HepG2 (cell line): Measurements from ENCODE around the gene GSDMA. TPM values are rescaled to one million over a fixed set of nuclear protein-coding genes. Genes with fewer than 3 reads are reported as not detected.
A peak's percentile ranks its signal among the peaks of the same experiment; 100 is the strongest.

ENCODE experiments used
- ATF4 ChIP-seq, 2 experiments: fragments of 450-650 bp in 1 of 2; sonication (generic) in 1 of 2; formaldehyde crosslinking; IDR thresholded peaks; 2 replicates each; pipeline versions ENCODE4 v1.5.0 to v1.8.0; 2020 to 2022; ENCODE audit warnings: mild to moderate bottlenecking in 1 of 2, missing genetic modification reagents in 1 of 2
- CHD4 ChIP-seq: fragments of 200-600 bp; sonication (generic); IDR thresholded peaks from 2 replicates; pipeline ENCODE4 v1.7.0; 2017; ENCODE audit warnings: mild to moderate bottlenecking, low read length, borderline replicate concordance
- CREBL2 ChIP-seq: sonication (generic); formaldehyde crosslinking; IDR thresholded peaks from 2 replicates; pipeline ENCODE4 v1.8.1; 2023; ENCODE audit warnings: missing genetic modification reagents, mild to moderate bottlenecking, borderline replicate concordance
- EP300 ChIP-seq, 3 experiments: sonication (generic) in 1 of 3; formaldehyde crosslinking in 1 of 3; IDR thresholded peaks; 2 replicates each; pipeline versions ENCODE4 v1.5.1 to v1.6.1; 2011 to 2020; ENCODE audit warnings: low read depth in 2 of 3, low read length in 2 of 3, borderline replicate concordance in 1 of 3, improper control_type of control experiment in 1 of 3, mild to moderate bottlenecking in 1 of 3, missing genetic modification reagents in 1 of 3, moderate library complexity in 1 of 3
- ERF ChIP-seq: IDR thresholded peaks from 2 replicates; pipeline ENCODE4 v1.6.1; 2018; ENCODE audit warnings: missing biosample characterization, missing genetic modification reagents
- ETV5 ChIP-seq: IDR thresholded peaks from 2 replicates; pipeline ENCODE4 v1.6.1; 2018; ENCODE audit warnings: missing biosample characterization, missing genetic modification reagents, inconsistent platforms, borderline replicate concordance
- FOSL1 ChIP-seq: sonication (generic); formaldehyde crosslinking; IDR thresholded peaks from 2 replicates; pipeline ENCODE4 v1.9.0; 2021; ENCODE audit warnings: missing genetic modification reagents, borderline replicate concordance
- FOSL2 ChIP-seq: sonication (generic); formaldehyde crosslinking; IDR thresholded peaks from 2 replicates; pipeline ENCODE4 v1.4.0; 2020; ENCODE audit warnings: missing genetic modification reagents
- GABPA ChIP-seq, 2 experiments: IDR thresholded peaks; 2 replicates each; pipeline ENCODE4 v1.6.1; 2011 to 2016; ENCODE audit warnings: low read depth in 2 of 2, low read length in 1 of 2, missing biosample characterization in 1 of 2, missing genetic modification characterization in 1 of 2
- HNF4A ChIP-seq: sonication (generic); formaldehyde crosslinking; IDR thresholded peaks from 2 replicates; pipeline ENCODE4 v1.4.0; 2020; ENCODE audit warnings: missing genetic modification reagents
- IKZF5 ChIP-seq: IDR thresholded peaks from 2 replicates; pipeline ENCODE4 v1.6.1; 2018; ENCODE audit warnings: missing genetic modification reagents, mild to moderate bottlenecking, missing compliant biosample characterization
- KDM2A ChIP-seq: sonication (generic); formaldehyde crosslinking; IDR thresholded peaks from 2 replicates; pipeline ENCODE4 v1.4.0; 2020; ENCODE audit warnings: low read depth, missing genetic modification reagents, borderline replicate concordance
- MXD1 ChIP-seq: sonication (generic); formaldehyde crosslinking; IDR thresholded peaks from 2 replicates; pipeline ENCODE4 v1.4.0; 2020; ENCODE audit warnings: mild to moderate bottlenecking, missing genetic modification reagents
- RARA ChIP-seq: IDR thresholded peaks from 2 replicates; pipeline ENCODE4 v1.6.1; 2016; ENCODE audit warnings: missing genetic modification reagents, missing compliant biosample characterization
- SKIL ChIP-seq: sonication (generic); formaldehyde crosslinking; IDR thresholded peaks from 2 replicates; pipeline ENCODE4 v1.8.0; 2022; ENCODE audit warnings: missing genetic modification reagents, mild to moderate bottlenecking, moderate library complexity, borderline replicate concordance
- UBTF ChIP-seq: sonication (generic); formaldehyde crosslinking; IDR thresholded peaks from 2 replicates; pipeline ENCODE4 v1.4.0; 2020; ENCODE audit warnings: mild to moderate bottlenecking, missing genetic modification reagents
- ZBTB20 ChIP-seq: sonication (generic); formaldehyde crosslinking; IDR thresholded peaks from 2 replicates; pipeline ENCODE4 v1.8.1; 2023; ENCODE audit warnings: missing genetic modification reagents, low read depth, mild to moderate bottlenecking, borderline replicate concordance
- ZNF232 ChIP-seq: sonication (generic); formaldehyde crosslinking; IDR thresholded peaks from 2 replicates; pipeline ENCODE4 v1.4.0; 2020; ENCODE audit warnings: missing genetic modification reagents, borderline replicate concordance
- polyA plus RNA-seq, 8 experiments: library from polyadenylated mRNA; depleted of rRNA in 3 of 8; stranded (reverse) in 7 of 8; unstranded in 1 of 8; fragments of >200 nt; fragmentation: Illumina TruSeq in 4 of 8; extraction: Trizol in 4 of 8; gene quantifications; 2 replicates each; pipeline versions ENCODE4 v1.2.1 to v1.2.3, GENCODE V29; 2011 to 2016; ENCODE audit warnings: low read depth in 4 of 8, missing spikeins in 1 of 8, mixed read lengths in 1 of 8; ENCODE audit not compliant: insufficient read depth in 1 of 8
- total RNA-seq, 5 experiments: library from RNA; depleted of rRNA; stranded (reverse); fragments of >200 nt; fragmentation: Illumina TruSeq; extraction: Trizol; gene quantifications; 2 replicates each; pipeline ENCODE4 v1.2.3, GENCODE V29; 2016; ENCODE audit warnings: low read depth in 1 of 5

Gene GSDMA
- total and polyA plus RNA-seq, 2 of the 13 experiments (the other 11 are each of a cell fraction or from before 2014, with no cell fraction given) = not detected

- TF ChIP-seq EP300 (IDR thresholded peaks at IDR 0.05; ENCODE audit: low read depth in 2 of 2, low read length in 2 of 2) (peak in 1 of 2 experiments; percentile 10; a peak in 1 of 4 replicates), EP300 (CRISPR knock-in tag; IDR thresholded peaks at IDR 0.05; ENCODE audit: borderline replicate concordance) (no peak), RARA (CRISPR knock-in tag) (peak; percentile 93), HNF4A (CRISPR knock-in tag) (peak; percentile 36), CREBL2 (0 out of 2 replicates have a peak, but pooled peaks have one; percentile 2), FOSL1 (CRISPR knock-in tag) (peak; percentile 44; the same call in 1 of the 2 replicates), FOSL2 (peak; percentile 76), GABPA (IDR thresholded peaks at IDR 0.05; ENCODE audit: low read depth, low read length) (0 out of 2 replicates have a peak, but pooled peaks have one; percentile 20), GABPA (CRISPR knock-in tag; IDR thresholded peaks at IDR 0.05; ENCODE audit: low read depth) (peak; percentile 56; the same call in 1 of the 2 replicates), ZBTB20 (CRISPR knock-in tag) (peak; percentile 41; the same call in 1 of the 2 replicates), ATF4 (CRISPR knock-in tag; IDR thresholded peaks at IDR 0.05) (peak in 1 of 2 experiments; percentile 61; a peak in 2 of 4 replicates), IKZF5 (0 out of 2 replicates have a peak, but pooled peaks have one; percentile 10), ERF (0 out of 2 replicates have a peak, but pooled peaks have one; percentile 22), ETV5 (CRISPR knock-in tag) (peak; percentile 63; the same call in 1 of the 2 replicates), MXD1 (CRISPR knock-in tag) (peak; percentile 70; the same call in 1 of the 2 replicates), KDM2A (peak; percentile 66; the same call in 1 of the 2 replicates), SKIL (CRISPR knock-in tag) (peak; percentile 49; the same call in 1 of the 2 replicates), ZNF232 (peak; percentile 66; the same call in 1 of the 2 replicates), UBTF (CRISPR knock-in tag) (peak; percentile 18; the same call in 1 of the 2 replicates), CHD4 (no peak)
Measured at GRCh38 chr17:40014375-40014980, 51.7 kb downstream of the GSDMA start (continued).
